Transverse colon (tissue), 3 donors: Measurements from ENCODE around the gene SLC17A3.

Source experiments
- CTCF ChIP-seq, 5 experiments: fragments of 200-600 bp in 3 of 5; fragments of 450-650 bp in 2 of 5; sonication (generic) in 3 of 5; IDR thresholded peaks; 1 replicate in 2 of 5; 2 replicates in 3 of 5; pipeline ENCODE4 v1.5.1; 2016 to 2017; ENCODE audit warnings: antibody characterized with exemption in 5 of 5, inconsistent platforms in 3 of 5, mild to moderate bottlenecking in 2 of 5, moderate library complexity in 1 of 5
- POLR2A ChIP-seq: fragments of 450-650 bp; IDR thresholded peaks from one replicate; pipeline ENCODE4 v1.6.1; 2016; ENCODE audit warnings: antibody characterized with exemption, mild to moderate bottlenecking, moderate library complexity

- no peak for TF ChIP-seq POLR2A
- no peak for TF ChIP-seq CTCF (IDR thresholded peaks at IDR 0.05)
These were observed 25.8 kb upstream of the SLC17A3 start for GRCh38 chr6:25899580-25900408.
